Measurements from ENCODE around the gene PUS3. TPM values are rescaled to one million over a fixed set of nuclear protein-coding genes. Genes with fewer than 3 reads are reported as not detected.
A peak's percentile ranks its signal among the peaks of the same experiment; 100 is the strongest.

PUS3 gene
- total RNA-seq, 4 donors from 2014 or later, result 7.1 to 20.2 (median 8.5) TPM

GRCh38 chr11:125901872-125902271 is 1.1 kb downstream of the PUS3 start:
- Histone ChIP-seq H3K36me3 (peaks cover 0 to 16% (median 14%) of the 10 kb centered on the region in 4 donors), H3K27ac (replicated peaks in 1 of 4) (no peak overlapping the region), H3K27me3 (peaks cover 0 to 34% (median 17%) of the 10 kb centered on the region in 4 donors), H3K4me1 (peaks cover 17 to 29% (median 27%) of the 10 kb centered on the region in 4 donors), H3K9me3 (no peaks in the 10 kb centered on the region), H3K4me3 (peak overlapping the region; percentile 60 to 70 (median 65))
- DNase-seq (ENCODE audit: extremely low spot score), result no peak
- no peak for TF ChIP-seq EP300 (IDR thresholded peaks at IDR 0.05)
- no peak for TF ChIP-seq CTCF (IDR thresholded peaks at IDR 0.05)
- TF ChIP-seq POLR2A (IDR thresholded peaks at IDR 0.05; ENCODE audit: low read depth), result no peak
- no peak for TF ChIP-seq POLR2AphosphoS5 (IDR thresholded peaks at IDR 0.05)
- intact Hi-C loops (cut with DNase I), result no loop called here
- WGBS, result 86% methylated on average over 6 of the region's 6 CpGs

- Histone ChIP-seq H3K4me3 (no peak overlapping the region), H3K27me3 (no peaks in the 10 kb centered on the region), H3K36me3 (peaks cover 7 to 42% (median 27%) of the 10 kb centered on the region in 4 donors), H3K9me3 (no peaks in the 10 kb centered on the region), H3K27ac (replicated peaks in 1 of 4) (no peak overlapping the region), H3K4me1 (peaks cover 3 to 22% (median 13%) of the 10 kb centered on the region in 4 donors)
- TF ChIP-seq CTCF (IDR thresholded peaks at IDR 0.05) (no peak), POLR2AphosphoS5 (IDR thresholded peaks at IDR 0.05) (no peak), POLR2A (IDR thresholded peaks at IDR 0.05; ENCODE audit: low read depth) (no peak), EP300 (IDR thresholded peaks at IDR 0.05) (no peak)
- no peak for DNase-seq (ENCODE audit: extremely low spot score)
- intact Hi-C loops (cut with DNase I), result no loop called here
Measured at GRCh38 chr11:125892994-125893393, 10.0 kb downstream of the PUS3 start.

GRCh38 chr11:125892071-125892470 is 10.9 kb downstream of the PUS3 start:
- no peak overlapping the region for H3K4me3 ChIP-seq
- H3K4me1 ChIP-seq, result peaks cover 3 to 23% (median 15%) of the 10 kb centered on the region in 4 donors
- no peak overlapping the region for H3K27ac ChIP-seq (replicated peaks in 1 of 4)
- intact Hi-C loops (cut with DNase I), result no loop called here
- TF ChIP-seq CTCF (IDR thresholded peaks at IDR 0.05) (no peak), POLR2A (IDR thresholded peaks at IDR 0.05; ENCODE audit: low read depth) (no peak), POLR2AphosphoS5 (IDR thresholded peaks at IDR 0.05) (no peak), EP300 (IDR thresholded peaks at IDR 0.05) (no peak)
- H3K27me3 ChIP-seq, result no peaks in the 10 kb centered on the region
- H3K9me3 ChIP-seq, result no peaks in the 10 kb centered on the region
- peaks cover 7 to 42% (median 27%) of the 10 kb centered on the region in 4 donors for H3K36me3 ChIP-seq
- DNase-seq (ENCODE audit: extremely low spot score), result no peak

GRCh38 chr11:125890447-125891100 is 12.4 kb downstream of the PUS3 start:
- TF ChIP-seq POLR2AphosphoS5 (IDR thresholded peaks at IDR 0.05) (no peak), POLR2A (IDR thresholded peaks at IDR 0.05; ENCODE audit: low read depth) (no peak), EP300 (IDR thresholded peaks at IDR 0.05) (no peak), CTCF (IDR thresholded peaks at IDR 0.05) (no peak)
- 77% methylated on average over 3 of the region's 3 CpGs for WGBS
- Histone ChIP-seq H3K27ac (replicated peaks in 1 of 4) (no peak overlapping the region), H3K27me3 (no peaks in the 10 kb centered on the region), H3K4me1 (peaks cover 3 to 33% (median 25%) of the 10 kb centered on the region in 4 donors), H3K9me3 (no peaks in the 10 kb centered on the region), H3K4me3 (no peak overlapping the region), H3K36me3 (peaks cover 6 to 39% (median 23%) of the 10 kb centered on the region in 4 donors)
- DNase-seq (ENCODE audit: extremely low spot score), result no peak
- intact Hi-C loops (cut with DNase I), result no loop called here

Data from esophagus muscularis mucosa (tissue), 4 donors.